Measurements from ENCODE around the gene LSM3. TPM values are rescaled to one million over a fixed set of nuclear protein-coding genes. Genes with fewer than 3 reads are reported as not detected.

Gene LSM3
- total and polyA plus RNA-seq, 3 experiments from 2014 or later = 22.9 to 26.6 (median 25.8) TPM

GRCh38 chr3:14210290-14210688 lies 31.7 kb downstream of the LSM3 start:
- H3K27me3 Mint-ChIP-seq = peaks cover 0 to 4% of the 10 kb centered on the region in 2 donors

GRCh38 chr3:14210843-14211594 lies 32.4 kb downstream of the LSM3 start:
- no peak for DNase-seq
- no peak overlapping the region for H3K4me3 Mint-ChIP-seq
- no peaks in the 10 kb centered on the region for H3K36me3 Mint-ChIP-seq

More at GRCh38 chr3:14210290-14210688, 31.7 kb downstream of the LSM3 start:
- no peak for DNase-seq
- Mint-ChIP-seq H3K4me3 (no peak overlapping the region), H3K9me3 (no peaks in the 10 kb centered on the region), H3K36me3 (no peaks in the 10 kb centered on the region), H3K4me1 (no peaks in the 10 kb centered on the region), H3K27ac (no peak overlapping the region)
- Histone ChIP-seq H3K27me3 (ENCODE audit: insufficient read depth, low read length, poor library complexity, severe bottlenecking) (no peaks in the 10 kb centered on the region), H3K27ac (ENCODE audit: low read depth, low read length) (no peak overlapping the region), H3K36me3 (ENCODE audit: insufficient read depth, low read length) (no peaks in the 10 kb centered on the region), H3K4me3 (ENCODE audit: low read length) (no peak overlapping the region), H3K4me1 (ENCODE audit: insufficient read depth, low read length) (no peaks in the 10 kb centered on the region), H3K9me3 (ENCODE audit: low read length) (no peaks in the 10 kb centered on the region)
- ChIA-PET POLR2A (no interaction called here), CTCF (no interaction called here)

DNA sequence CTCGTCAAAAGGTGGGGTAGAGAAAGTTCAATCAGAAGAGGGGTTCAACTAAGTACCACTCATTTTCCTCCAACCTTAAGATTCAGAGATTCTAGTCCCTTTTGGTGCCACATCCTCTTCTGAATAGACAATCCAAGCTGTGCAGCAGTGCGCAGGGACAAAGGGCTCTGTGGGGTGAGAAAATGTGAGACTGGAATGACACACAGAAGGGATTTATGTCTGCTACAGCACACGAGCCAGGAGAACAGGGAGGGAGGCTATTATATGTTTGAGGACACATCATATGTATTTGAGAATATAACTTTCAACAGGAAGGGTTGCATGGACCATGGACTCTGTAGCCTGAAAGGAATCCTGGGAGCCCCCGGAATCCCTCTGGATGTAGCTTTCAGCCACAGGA lies 33.0 kb downstream of the LSM3 start:
- no peak for DNase-seq
- Mint-ChIP-seq H3K27ac (peak overlapping the region in 2 of 8 donors; percentile 4 to 66), H3K4me1 (no peaks in the 10 kb centered on the region), H3K36me3 (no peaks in the 10 kb centered on the region), H3K4me3 (no peak overlapping the region), H3K27me3 (peaks cover 0 to 4% of the 10 kb centered on the region in 2 donors), H3K9me3 (no peaks in the 10 kb centered on the region)
- H3K4me3 ChIP-seq (ENCODE audit: low read length) = no peak overlapping the region
- POLR2A ChIA-PET = no interaction called here
- no peaks in the 10 kb centered on the region for H3K4me1 ChIP-seq (ENCODE audit: insufficient read depth, low read length)
- H3K27me3 ChIP-seq (ENCODE audit: insufficient read depth, low read length, poor library complexity, severe bottlenecking) = no peaks in the 10 kb centered on the region
- H3K9me3 ChIP-seq (ENCODE audit: low read length) = no peaks in the 10 kb centered on the region
- CTCF ChIA-PET = interaction anchor here (0.8 to 3.2 kb wide), 2 partner anchors 8 to 710 kb away, joined by 3 to 18 read pairs; no protein-coding TSS in a partner anchor
- H3K27ac ChIP-seq (ENCODE audit: low read depth, low read length) = no peak overlapping the region
- H3K36me3 ChIP-seq (ENCODE audit: insufficient read depth, low read length) = no peaks in the 10 kb centered on the region

More at GRCh38 chr3:14210843-14211594, 32.4 kb downstream of the LSM3 start:
- Histone ChIP-seq H3K27ac (ENCODE audit: low read depth, low read length) (no peak overlapping the region), H3K4me3 (ENCODE audit: low read length) (no peak overlapping the region), H3K4me1 (ENCODE audit: insufficient read depth, low read length) (no peaks in the 10 kb centered on the region), H3K36me3 (ENCODE audit: insufficient read depth, low read length) (no peaks in the 10 kb centered on the region), H3K9me3 (ENCODE audit: low read length) (no peaks in the 10 kb centered on the region), H3K27me3 (ENCODE audit: insufficient read depth, low read length, poor library complexity, severe bottlenecking) (no peaks in the 10 kb centered on the region)
- Mint-ChIP-seq H3K9me3 (no peaks in the 10 kb centered on the region), H3K27ac (no peak overlapping the region), H3K27me3 (peaks cover 0 to 4% of the 10 kb centered on the region in 2 donors), H3K4me1 (no peaks in the 10 kb centered on the region)
- POLR2A ChIA-PET = no interaction called here
- CTCF ChIA-PET = no interaction called here

- ChIA-PET CTCF (interaction anchor here (0.8 to 3.2 kb wide), 2 partner anchors 8 to 709 kb away, joined by 3 to 18 read pairs; no protein-coding TSS in a partner anchor), POLR2A (no interaction called here)
- DNase-seq = no peak
- Mint-ChIP-seq H3K4me1 (no peaks in the 10 kb centered on the region), H3K27me3 (peaks cover 0 to 4% of the 10 kb centered on the region in 2 donors), H3K36me3 (no peaks in the 10 kb centered on the region), H3K9me3 (no peaks in the 10 kb centered on the region), H3K27ac (no peak overlapping the region), H3K4me3 (no peak overlapping the region)
- Histone ChIP-seq H3K36me3 (ENCODE audit: insufficient read depth, low read length) (no peaks in the 10 kb centered on the region), H3K27ac (ENCODE audit: low read depth, low read length) (no peak overlapping the region), H3K9me3 (ENCODE audit: low read length) (no peaks in the 10 kb centered on the region), H3K27me3 (ENCODE audit: insufficient read depth, low read length, poor library complexity, severe bottlenecking) (no peaks in the 10 kb centered on the region), H3K4me1 (ENCODE audit: insufficient read depth, low read length) (no peaks in the 10 kb centered on the region), H3K4me3 (ENCODE audit: low read length) (no peak overlapping the region)
Observed at GRCh38 chr3:14212032-14212431, 33.4 kb downstream of the LSM3 start.

- Histone ChIP-seq H3K36me3 (ENCODE audit: insufficient read depth, low read length) (no peaks in the 10 kb centered on the region), H3K27me3 (ENCODE audit: insufficient read depth, low read length, poor library complexity, severe bottlenecking) (no peaks in the 10 kb centered on the region), H3K4me3 (ENCODE audit: low read length) (no peak overlapping the region), H3K9me3 (ENCODE audit: low read length) (no peaks in the 10 kb centered on the region), H3K27ac (ENCODE audit: low read depth, low read length) (no peak overlapping the region), H3K4me1 (ENCODE audit: insufficient read depth, low read length) (no peaks in the 10 kb centered on the region)
- no peaks in the 10 kb centered on the region for H3K9me3 Mint-ChIP-seq
- no peak overlapping the region for H3K4me3 Mint-ChIP-seq
- H3K27me3 Mint-ChIP-seq = peaks cover 0 to 4% of the 10 kb centered on the region in 2 donors
- ChIA-PET CTCF (interaction anchor here (1.2 to 3.2 kb wide), 2 partner anchors 9 to 317 kb away, joined by 3 to 18 read pairs; no protein-coding TSS in a partner anchor), POLR2A (no interaction called here)
- no peak for DNase-seq
- no peaks in the 10 kb centered on the region for H3K4me1 Mint-ChIP-seq
- H3K36me3 Mint-ChIP-seq = no peaks in the 10 kb centered on the region
- no peak overlapping the region for H3K27ac Mint-ChIP-seq
Observed at GRCh38 chr3:14213066-14213774, 34.6 kb downstream of the LSM3 start.

GRCh38 chr3:14214764-14215163 lies 36.1 kb downstream of the LSM3 start:
- H3K27ac ChIP-seq (ENCODE audit: low read depth, low read length) = no peak overlapping the region
- no peak overlapping the region for H3K4me3 ChIP-seq (ENCODE audit: low read length)
- Mint-ChIP-seq H3K4me1 (no peaks in the 10 kb centered on the region), H3K9me3 (no peaks in the 10 kb centered on the region), H3K27ac (peak overlapping the region in 1 of 8 donors; percentile 72), H3K27me3 (peaks cover under 1 to 6% of the 10 kb centered on the region in 2 donors), H3K4me3 (no peak overlapping the region), H3K36me3 (peaks cover 0 to under 1% (median 0%) of the 10 kb centered on the region in 3 donors)
- ChIA-PET POLR2A (no interaction called here), CTCF (interaction anchor here (3.2 kb wide), 1 partner anchor 11 kb away, joined by 18 read pairs; no protein-coding TSS in a partner anchor)
- no peaks in the 10 kb centered on the region for H3K36me3 ChIP-seq (ENCODE audit: insufficient read depth, low read length)
- H3K9me3 ChIP-seq (ENCODE audit: low read length) = no peaks in the 10 kb centered on the region
- no peak for DNase-seq
- no peaks in the 10 kb centered on the region for H3K27me3 ChIP-seq (ENCODE audit: insufficient read depth, low read length, poor library complexity, severe bottlenecking)
- H3K4me1 ChIP-seq (ENCODE audit: insufficient read depth, low read length) = no peaks in the 10 kb centered on the region

- Histone ChIP-seq H3K27me3 (ENCODE audit: insufficient read depth, low read length, poor library complexity, severe bottlenecking) (no peaks in the 10 kb centered on the region), H3K36me3 (ENCODE audit: insufficient read depth, low read length) (no peaks in the 10 kb centered on the region), H3K27ac (ENCODE audit: low read depth, low read length) (peak overlapping the region; percentile 29), H3K4me1 (ENCODE audit: insufficient read depth, low read length) (no peaks in the 10 kb centered on the region), H3K9me3 (ENCODE audit: low read length) (no peaks in the 10 kb centered on the region), H3K4me3 (ENCODE audit: low read length) (peak overlapping the region; percentile 62)
- H3K27me3 Mint-ChIP-seq = peaks cover 7 to 10% of the 10 kb centered on the region in 2 donors
- ChIA-PET CTCF (interaction anchor here (2.0 kb wide), 1 partner anchor 13 kb away, joined by 12 read pairs; no protein-coding TSS in a partner anchor), POLR2A (interaction anchor here (1.0 kb wide), 1 partner anchor 434 kb away, joined by 3 read pairs; no protein-coding TSS in a partner anchor)
- peaks cover 0 to 15% (median 3%) of the 10 kb centered on the region in 3 donors for H3K36me3 Mint-ChIP-seq
- peak in 4 of 5 donors; percentile 29 to 61 (median 57) for DNase-seq
- H3K4me1 Mint-ChIP-seq = no peaks in the 10 kb centered on the region
- H3K27ac Mint-ChIP-seq = peak overlapping the region in 5 of 8 donors; percentile 12 to 96 (median 74)
- peaks cover 2 to 15% (median 7%) of the 10 kb centered on the region in 5 donors for H3K9me3 Mint-ChIP-seq
- H3K4me3 Mint-ChIP-seq = peak overlapping the region in 5 of 7 donors; percentile 6 to 87 (median 67)
Observed at GRCh38 chr3:14216257-14217048, 37.8 kb downstream of the LSM3 start.
